A673 (cell line): ENCODE results near the gene ARHGAP44.

Experiments used
- CTCF ChIP-seq: fragments of 300-800, 200-600 bp; sonication (generic); conservative IDR thresholded peaks from 2 replicates; pipeline ENCODE4 v1.5.1; 2017; ENCODE audit warnings: low read depth, mild to moderate bottlenecking, antibody characterized with exemption, low read length, moderate library complexity, mixed read lengths
- EZH2 ChIP-seq: fragments of 200-600 bp; sonication (generic); IDR thresholded peaks from 2 replicates; pipeline ENCODE4 v1.6.1; 2017; ENCODE audit warnings: borderline replicate concordance, low read depth, mild to moderate bottlenecking, mixed read lengths, antibody characterized with exemption, low read length; ENCODE audit not compliant: poor library complexity, severe bottlenecking

- TF ChIP-seq CTCF (no peak), EZH2 (no peak)
These were observed 49.8 kb upstream of the ARHGAP44 start for GRCh38 chr17:12739500-12739899.
